HG03575 (cell line): ENCODE data around the gene CATSPERZ.
A peak's percentile ranks its signal among the peaks of the same experiment; 100 is the strongest.
"Not testable (repeated sequence)": the region's sequence is repeated elsewhere in the genome, so short reads cannot be mapped to it uniquely, and the experiment has no call there.

Experiments used
- ATAC-seq: cut with Tn5 transposase; IDR thresholded peaks from one replicate; pipeline ENCODE4 v1.9.1; 2021; ENCODE audit not compliant: unreplicated experiment, insufficient number of reproducible peaks, low FRiP score; ENCODE audit errors: extremely low read depth

CATSPERZ gene

DNA sequence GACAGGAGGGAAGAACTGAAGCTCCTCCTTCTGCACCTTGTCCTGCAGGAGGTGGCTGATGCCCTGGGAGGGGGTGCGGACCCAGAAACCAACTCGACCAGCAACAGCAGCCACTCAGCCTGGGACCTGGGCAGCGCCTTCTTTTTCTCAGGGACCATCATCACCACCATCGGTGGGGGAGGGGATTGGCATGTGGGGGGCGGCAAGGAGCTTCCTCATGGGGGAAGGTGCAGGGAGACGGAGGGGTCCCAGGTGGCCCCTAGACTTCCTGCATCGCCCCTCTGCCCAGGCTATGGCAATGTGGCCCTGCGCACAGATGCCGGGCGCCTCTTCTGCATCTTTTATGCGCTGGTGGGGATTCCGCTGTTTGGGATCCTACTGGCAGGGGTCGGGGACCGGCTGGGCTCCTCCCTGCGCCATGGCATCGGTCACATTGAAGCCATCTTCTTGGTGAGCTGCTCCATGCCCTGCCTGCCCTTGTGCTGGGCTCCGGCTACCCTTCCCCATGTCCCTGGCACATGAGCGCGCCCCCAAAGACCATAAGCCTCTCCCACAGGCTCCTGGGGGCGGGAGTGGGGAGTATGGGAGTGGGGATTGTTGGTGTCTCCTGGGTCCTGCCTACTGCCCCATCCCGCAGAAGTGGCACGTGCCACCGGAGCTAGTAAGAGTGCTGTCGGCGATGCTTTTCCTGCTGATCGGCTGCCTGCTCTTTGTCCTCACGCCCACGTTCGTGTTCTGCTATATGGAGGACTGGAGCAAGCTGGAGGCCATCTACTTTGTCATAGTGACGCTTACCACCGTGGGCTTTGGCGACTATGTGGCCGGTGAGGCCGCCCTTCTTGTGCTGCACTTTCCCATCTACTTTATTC lies 3.1 kb upstream of the CATSPERZ start:
- no peak for ATAC-seq

DNA sequence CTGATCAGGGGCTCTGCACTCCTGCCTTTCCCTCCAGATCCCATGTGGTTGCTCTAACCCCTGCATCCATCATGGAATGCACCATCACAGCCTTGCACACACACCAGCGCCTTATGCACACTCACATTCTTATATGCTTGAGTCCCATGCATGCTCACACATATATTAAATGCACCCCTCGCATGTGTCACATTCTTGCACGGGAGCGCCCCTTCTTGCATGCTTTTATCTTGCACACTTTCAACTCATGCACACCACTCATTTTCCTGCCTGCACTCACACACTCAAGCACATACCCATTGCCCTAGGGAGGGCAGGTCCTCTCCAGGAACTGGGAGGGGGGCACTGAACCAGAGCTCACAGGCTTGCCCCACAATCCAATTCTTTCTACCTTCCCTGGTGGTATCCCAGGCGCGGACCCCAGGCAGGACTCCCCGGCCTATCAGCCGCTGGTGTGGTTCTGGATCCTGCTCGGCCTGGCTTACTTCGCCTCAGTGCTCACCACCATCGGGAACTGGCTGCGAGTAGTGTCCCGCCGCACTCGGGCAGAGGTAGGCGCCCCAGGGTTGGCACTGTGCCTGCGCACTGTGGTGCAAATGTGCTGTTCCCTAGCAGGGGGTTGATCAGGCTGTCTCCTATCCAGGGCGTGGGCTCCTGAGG lies 2.3 kb upstream of the CATSPERZ start:
- no peak for ATAC-seq

DNA sequence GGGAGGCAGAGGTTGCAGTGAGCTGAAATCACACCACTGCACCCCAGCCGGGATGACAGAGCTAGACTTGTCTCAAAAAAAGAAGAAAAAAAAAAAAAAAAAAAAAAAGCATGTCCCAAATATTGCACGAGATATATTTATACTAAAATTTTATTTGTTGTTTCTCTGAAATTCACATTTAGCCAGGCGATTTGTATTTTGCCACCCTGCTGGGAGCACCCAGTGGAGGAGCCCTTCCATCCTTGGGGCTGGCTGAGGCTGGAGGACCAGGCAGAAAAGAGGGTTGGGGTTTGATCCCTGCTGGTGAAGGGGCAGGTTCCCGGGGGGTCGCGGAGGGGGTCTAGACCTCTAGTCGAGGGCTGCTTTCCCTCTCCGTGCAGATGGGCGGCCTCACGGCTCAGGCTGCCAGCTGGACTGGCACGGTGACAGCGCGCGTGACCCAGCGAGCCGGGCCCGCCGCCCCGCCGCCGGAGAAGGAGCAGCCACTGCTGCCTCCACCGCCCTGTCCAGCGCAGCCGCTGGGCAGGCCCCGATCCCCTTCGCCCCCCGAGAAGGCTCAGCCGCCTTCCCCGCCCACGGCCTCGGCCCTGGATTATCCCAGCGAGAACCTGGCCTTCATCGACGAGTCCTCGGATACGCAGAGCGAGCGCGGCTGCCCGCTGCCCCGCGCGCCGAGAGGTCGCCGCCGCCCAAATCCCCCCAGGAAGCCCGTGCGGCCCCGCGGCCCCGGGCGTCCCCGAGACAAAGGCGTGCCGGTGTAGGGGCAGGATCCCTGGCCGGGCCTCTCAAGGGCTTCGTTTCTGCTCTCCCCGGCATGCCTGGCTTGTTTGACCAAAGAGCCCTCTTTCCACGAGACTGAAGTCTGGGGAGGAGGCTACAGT lies 952 bp upstream of the CATSPERZ start:
- ATAC-seq, result no peak

DNA sequence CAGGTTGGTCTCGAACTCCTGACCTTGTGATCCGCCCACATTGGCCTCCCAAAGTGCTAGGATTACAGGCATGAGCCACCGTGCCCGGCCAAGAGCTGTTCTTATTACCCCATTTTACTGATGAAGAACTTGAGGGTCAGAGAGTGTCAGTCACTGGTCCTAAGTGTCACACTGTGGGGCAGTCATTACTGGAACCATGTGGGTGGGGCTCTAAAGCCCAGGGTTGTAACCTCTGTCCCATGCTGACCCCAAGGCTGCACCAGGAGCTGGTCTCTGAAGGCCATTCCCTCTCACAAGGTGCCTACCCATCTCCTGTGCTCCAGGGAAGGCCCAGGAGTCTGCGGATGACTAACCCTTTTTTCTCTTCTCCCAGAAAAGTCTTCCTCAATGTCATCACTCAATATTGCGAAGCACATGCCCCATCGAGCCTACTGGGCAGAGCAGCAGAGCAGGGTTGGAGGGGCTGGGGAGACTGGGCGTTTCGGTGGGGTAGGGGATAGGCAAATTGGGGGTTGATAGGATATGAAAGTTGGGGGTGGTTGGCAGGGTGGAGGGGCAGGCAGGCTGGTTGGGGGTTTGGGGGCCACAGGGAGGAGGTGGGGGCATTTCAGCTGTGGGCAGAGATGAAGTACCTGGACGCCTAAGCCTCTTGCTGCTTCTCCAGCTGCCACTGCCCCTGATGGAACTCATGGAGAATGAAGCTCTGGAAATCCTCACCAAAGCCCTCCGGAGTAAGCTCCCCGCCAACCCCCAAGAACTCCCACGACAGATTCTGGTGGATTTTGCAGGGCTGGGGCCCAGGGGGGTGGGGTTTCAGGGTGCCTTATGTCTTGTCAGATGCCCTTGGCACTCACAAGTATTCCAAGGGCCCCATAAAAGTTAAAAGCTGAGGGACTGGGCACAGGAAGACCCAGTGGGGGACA lies 3.2 kb downstream of the CATSPERZ start:
- no peak for ATAC-seq

DNA sequence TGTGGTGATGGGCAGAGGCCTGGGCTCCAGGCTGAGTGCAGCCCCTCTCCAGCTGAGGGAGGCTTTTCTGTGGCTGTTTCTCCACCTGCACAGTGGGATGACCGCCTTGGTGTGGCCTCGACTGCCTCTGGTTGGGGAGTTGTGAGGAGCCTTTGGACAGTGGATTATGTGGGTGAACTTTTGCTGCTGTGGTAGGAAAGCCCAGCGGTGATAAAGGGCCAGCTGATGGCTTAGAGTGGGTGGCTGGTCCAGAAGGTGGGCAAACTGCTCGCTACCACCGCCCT lies 3.8 kb downstream of the CATSPERZ start:
- no peak for ATAC-seq

DNA sequence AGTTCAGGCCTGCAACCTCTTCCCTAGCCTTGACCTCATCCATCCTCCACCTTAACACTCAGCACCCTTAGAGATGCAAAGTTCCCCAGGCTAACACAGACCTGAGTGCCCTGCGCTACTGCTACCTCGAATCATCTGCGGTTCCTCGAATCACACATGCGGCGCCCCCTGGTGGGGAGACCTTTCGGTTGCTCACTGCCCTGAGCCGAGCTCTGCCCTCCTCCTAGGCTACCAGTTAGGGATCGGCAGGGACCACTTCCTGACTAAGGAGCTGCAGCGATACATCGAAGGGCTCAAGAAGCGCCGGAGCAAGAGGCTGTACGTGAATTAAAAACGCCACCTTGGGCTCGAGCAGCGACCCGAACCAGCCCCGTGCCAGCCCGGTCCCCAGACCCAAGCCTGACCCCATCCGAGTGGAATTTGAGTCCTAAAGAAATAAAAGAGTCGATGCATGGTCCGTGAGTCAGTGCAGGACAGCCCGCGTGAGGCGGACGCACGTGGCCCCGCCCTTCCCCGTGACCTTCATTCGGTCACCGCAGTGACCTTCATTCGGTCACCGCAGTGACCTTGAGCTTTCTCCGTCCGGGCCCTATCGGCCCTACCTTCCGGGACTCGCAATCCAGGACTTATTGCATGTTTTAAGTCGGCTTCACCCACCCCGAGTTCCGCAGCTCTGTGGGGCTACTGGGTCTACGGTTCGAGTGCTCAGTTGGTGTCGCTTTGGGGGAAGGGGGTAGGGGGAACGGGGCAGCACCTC lies 4.3 kb downstream of the CATSPERZ start:
- ATAC-seq, result no peak

DNA sequence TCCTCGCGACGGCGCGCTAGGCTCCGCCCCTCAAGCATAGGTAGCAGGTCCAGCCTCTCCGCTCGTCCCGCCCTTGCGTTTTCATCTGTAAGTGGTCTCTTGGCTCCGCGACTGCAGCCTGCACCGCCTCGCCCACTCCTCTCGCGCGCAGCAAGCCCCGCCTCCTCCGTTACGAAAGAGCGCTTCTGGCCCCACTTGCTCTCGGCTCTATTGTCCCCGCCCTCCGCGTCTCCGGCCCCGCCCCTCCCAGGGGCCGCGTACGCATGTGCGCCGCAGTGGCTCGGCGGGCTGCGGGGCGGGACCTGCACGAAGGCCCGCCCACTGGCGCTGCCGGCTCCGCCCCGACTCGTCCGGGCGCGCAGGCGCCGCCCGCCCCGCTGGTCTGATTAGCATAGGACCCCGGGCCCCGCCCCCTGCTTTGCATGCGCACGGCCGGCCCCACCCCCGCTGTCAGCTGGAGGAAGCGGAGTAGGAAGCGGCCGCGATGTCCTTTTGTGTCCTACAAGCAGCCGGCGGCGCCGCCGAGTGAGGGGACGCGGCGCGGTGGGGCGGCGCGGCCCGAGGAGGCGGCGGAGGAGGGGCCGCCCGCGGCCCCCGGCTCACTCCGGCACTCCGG lies 5.0 kb downstream of the CATSPERZ start, which contains the start of gene ESRRA:
ESRRA (plus strand) TSS at position 450 of the 616 bp plus-strand sequence. CDS start 1,656 bp downstream, outside the sequence.
- peak; percentile 32 for ATAC-seq

DNA sequence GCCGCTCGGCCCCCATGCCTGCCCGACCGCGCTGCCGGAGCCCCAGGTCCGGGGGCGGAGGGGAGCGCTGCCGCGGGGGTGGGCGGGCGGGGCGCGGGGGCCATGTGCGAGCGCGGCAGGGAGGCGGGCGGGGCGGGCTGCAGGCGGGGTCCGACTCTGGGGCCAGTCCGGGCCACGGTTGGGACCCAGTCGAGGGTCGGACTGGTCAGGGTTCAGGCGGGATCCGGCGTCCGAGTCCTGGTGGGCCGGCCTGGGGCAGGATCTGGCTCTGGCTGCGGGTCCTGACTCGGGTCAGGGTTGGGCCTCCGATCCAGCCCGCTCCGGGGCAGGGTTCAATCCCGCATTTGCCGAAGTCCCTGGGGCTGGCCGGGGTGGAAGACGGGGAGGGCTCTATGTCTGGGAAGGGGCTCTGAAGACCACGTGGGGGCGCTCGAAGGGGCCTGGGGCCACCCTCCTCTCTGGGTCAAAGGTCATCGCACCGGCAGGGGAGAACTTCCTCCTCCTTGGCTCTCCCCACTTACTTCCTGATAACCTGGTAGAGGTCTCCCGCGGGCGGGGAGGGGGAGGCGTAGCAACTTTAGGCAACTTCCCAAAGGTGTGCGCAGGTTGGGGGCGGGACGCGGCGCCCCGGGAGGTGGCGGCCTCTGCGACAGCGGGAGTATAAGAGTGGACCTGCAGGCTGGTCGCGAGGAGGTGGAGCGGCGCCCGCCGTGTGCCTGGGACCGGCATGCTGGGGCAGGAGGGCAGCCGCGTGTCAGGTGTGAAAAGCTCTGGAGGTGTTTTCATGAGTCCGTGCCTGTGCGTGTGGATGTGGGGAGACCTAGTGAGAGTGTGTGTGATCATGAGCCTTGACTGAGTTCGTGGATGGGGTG lies 5.8 kb downstream of the CATSPERZ start:
- ATAC-seq, result no peak

DNA sequence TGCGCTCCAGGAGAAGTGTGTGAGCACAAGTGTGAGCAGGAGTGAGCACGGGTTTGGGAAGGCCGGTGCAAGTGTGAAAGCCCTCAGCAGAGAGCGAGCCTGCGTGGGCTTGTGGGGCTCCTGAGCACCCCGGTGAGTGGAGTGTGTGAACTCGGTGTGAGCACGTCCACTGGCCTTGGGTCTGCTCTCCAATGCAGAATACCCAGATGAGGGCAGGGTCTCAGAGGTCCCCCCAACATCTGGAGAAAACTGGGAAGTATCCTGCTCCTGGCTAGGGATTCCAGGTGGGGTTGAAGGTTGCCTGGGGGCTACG lies 6.4 kb downstream of the CATSPERZ start:
- ATAC-seq, result no peak

DNA sequence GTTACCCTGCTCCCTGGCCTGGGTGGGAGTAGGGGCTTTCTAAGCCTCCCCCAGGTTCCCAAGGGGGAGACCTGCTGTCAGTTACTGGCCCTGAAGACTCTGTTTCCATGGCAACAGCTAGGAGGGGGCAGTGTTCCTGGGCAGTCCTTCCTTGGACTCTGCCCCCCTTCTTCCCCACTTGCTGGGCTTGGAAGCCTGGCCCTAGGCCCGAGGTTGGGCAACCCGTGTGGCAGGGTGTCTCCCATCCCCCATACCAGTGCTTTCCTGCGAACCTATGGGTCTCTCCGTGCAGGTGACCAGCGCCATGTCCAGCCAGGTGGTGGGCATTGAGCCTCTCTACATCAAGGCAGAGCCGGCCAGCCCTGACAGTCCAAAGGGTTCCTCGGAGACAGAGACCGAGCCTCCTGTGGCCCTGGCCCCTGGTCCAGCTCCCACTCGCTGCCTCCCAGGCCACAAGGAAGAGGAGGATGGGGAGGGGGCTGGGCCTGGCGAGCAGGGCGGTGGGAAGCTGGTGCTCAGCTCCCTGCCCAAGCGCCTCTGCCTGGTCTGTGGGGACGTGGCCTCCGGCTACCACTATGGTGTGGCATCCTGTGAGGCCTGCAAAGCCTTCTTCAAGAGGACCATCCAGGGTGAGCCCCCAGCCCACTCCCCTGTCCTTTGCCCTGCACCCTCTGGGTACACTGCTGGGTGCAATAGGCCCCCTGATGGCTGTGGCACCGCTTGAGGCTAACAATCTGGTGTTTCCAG lies 6.9 kb downstream of the CATSPERZ start:
- no peak for ATAC-seq

DNA sequence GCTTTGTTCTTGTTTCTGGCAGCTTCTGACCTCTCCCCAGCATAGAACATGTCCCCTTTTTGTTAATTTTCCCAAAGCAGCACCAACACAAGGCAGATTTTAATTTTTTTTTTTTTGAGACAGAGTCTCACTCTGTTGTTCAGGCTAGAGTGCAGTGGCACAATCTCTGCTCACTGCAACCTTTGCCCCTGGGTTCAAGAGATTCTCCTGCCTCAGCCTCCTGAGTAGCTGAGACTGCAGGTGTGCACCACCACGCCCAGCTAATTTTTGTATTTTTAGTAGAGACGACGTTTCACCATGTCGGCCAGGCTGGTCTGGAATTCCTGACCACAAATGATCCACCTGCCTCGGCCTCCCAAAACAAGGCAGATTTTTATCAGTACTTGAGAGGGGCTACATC lies 7.6 kb downstream of the CATSPERZ start:
- not testable (repeated sequence) for ATAC-seq

DNA sequence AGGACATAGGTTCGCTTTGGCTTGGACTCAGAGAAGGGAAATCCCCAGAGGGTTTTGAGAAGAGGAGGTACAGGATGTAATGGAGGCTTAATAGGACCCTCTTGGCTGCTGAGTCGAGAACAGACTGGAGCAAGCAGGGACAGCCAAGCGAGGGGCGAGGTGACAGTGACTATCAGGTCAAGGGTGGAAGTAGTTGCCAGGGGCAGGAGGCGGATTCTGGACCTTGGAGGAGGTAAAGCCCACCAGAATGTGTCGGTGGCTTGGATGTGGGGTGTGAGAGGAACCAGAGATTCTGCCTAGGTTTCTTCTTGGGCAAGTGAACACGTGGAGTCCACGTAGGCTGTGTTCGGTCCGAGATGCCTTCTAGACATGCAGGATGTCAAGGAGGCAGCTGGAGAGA lies 12.8 kb downstream of the CATSPERZ start:
- no peak for ATAC-seq

DNA sequence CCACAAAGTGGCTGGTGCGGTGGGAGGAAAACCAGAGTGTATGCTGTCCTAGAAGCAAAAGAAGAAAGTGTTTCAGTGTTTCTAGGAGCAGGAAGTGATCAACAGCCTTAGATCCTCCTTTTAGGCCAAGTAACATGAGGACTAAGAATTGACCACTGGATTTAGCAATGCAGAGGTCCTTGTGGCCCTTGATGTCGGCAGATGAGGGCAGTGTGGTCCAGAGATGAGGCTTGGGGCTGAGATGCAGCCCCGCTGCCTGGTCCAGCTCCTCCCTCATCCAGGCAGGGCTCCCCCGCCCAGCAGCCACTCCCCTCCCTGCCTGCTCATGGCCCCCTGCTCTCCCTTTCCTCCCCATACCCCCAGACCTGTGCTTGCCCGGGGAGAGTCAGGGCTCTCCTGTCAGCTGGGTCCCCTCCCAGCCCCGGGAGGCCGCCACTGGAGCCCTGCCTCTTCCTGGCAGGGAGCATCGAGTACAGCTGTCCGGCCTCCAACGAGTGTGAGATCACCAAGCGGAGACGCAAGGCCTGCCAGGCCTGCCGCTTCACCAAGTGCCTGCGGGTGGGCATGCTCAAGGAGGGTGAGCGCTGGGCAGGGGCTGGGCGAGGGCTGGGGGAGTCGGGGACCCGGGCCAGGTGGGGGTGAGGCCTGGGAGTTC lies 13.5 kb downstream of the CATSPERZ start:
- no peak for ATAC-seq

DNA sequence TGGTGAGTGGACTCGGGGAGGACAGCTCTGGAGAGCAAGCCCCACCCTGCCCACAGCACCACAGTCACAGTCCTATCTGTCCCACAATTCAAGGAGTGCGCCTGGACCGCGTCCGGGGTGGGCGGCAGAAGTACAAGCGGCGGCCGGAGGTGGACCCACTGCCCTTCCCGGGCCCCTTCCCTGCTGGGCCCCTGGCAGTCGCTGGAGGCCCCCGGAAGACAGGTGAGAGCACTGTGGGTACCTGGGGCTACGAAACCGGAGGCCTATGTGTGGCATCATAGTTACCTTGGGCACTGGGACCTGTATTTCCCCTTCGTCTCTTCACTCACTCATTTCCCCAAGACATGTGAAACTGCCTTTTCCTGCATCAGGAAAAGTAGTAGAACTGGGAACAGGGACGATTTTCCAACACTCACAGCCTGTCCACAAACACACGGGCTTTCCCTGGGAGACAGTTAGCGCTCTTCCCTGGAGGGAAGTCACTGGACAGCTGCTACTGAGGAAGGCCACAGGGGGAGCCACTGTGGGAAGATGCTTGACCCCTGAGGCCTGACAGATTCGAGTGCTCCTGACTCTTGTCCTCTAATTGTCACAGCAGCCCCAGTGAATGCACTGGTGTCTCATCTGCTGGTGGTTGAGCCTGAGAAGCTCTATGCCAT lies 14.1 kb downstream of the CATSPERZ start:
- ATAC-seq, result no peak

DNA sequence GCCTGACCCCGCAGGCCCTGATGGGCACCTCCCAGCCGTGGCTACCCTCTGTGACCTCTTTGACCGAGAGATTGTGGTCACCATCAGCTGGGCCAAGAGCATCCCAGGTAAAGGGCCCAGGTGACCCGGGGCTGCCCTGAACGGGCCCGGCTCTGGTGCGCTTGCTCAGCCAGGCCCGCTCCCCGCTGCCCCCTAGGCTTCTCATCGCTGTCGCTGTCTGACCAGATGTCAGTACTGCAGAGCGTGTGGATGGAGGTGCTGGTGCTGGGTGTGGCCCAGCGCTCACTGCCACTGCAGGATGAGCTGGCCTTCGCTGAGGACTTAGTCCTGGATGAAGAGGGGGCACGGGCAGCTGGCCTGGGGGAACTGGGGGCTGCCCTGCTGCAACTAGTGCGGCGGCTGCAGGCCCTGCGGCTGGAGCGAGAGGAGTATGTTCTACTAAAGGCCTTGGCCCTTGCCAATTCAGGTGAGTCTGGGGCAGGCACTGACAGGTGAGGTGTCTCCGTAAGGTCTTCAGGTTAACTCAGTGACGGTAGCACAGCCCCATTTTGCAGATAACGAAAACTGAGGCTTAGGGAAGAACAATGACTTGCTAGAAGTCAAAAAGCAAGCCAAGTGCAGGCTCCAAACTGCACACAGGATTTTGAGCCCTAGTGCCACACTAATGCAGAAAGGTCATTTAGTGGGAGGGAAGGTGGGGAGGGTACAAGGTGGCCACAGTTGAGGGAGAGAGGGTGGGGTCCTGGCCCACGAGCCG lies 14.8 kb downstream of the CATSPERZ start:
- ATAC-seq, result no peak
